Endothelial cell of umbilical vein (primary cell): ENCODE results near the gene IL22RA1. TPM values are rescaled to one million over a fixed set of nuclear protein-coding genes. Genes with fewer than 3 reads are reported as not detected.

Experiments used
- BruUV-seq: library from RNA; stranded (reverse); fragments of 400-500 nt; replicated peaks from 2 replicates; lab custom pipeline; 2021; lab: Mats Ljungman, UMichigan
- CTCF ChIA-PET: fragments of 300-600, 350-600 bp; sonication (Branson Sonifier 250); formaldehyde crosslinking; loops from one replicate; lab custom pipeline; 2021; ENCODE audit warnings: antibody characterized with exemption, inconsistent platforms; lab: Charles Lee
- POLR2A ChIA-PET: fragments of 300-600, 350-600 bp; sonication (Branson Sonifier 250); formaldehyde crosslinking; loops from one replicate; lab custom pipeline; 2021; ENCODE audit warnings: antibody characterized with exemption, inconsistent platforms; lab: Charles Lee
- DNase-seq: peaks from one replicate; pipeline ENCODE4 v3.0.0-alpha.2; 2011; ENCODE audit warnings: low read depth, low spot score
- FAIRE-seq: peaks from 2 replicates; lab custom pipeline; 2011; peaks lifted over from hg19 to GRCh38; lab: Jason Lieb, UNC
- H2AFZ ChIP-seq: 2 replicates; pipeline ENCODE4 v1.6.0; 2012; ENCODE audit warnings: low read depth, low read length, control low read depth, inconsistent platforms
- H3K27ac ChIP-seq: 2 replicates; pipeline ENCODE4 v1.5.1; 2011; ENCODE audit warnings: low read depth, mild to moderate bottlenecking, control low read depth, low read length, moderate library complexity; ENCODE audit not compliant: insufficient read depth
- H3K27me3 ChIP-seq, 2 experiments: 2 replicates each; pipeline versions ENCODE4 v1.6.0 to v1.6.1; 2011; ENCODE audit warnings: low read length in 2 of 2, mixed read lengths in 1 of 2; ENCODE audit not compliant: control insufficient read depth in 2 of 2, insufficient read depth in 2 of 2
- H3K36me3 ChIP-seq, 2 experiments: 2 replicates in 1 of 2; 3 replicates in 1 of 2; pipeline ENCODE4 v1.5.1; 2011; ENCODE audit warnings: low read length in 2 of 2, mild to moderate bottlenecking in 1 of 2, moderate library complexity in 1 of 2; ENCODE audit not compliant: control insufficient read depth in 2 of 2, insufficient read depth in 2 of 2; ENCODE audit errors: extremely low read depth in 1 of 2
- H3K4me1 ChIP-seq: 3 replicates; pipeline ENCODE4 v1.5.1; 2011; ENCODE audit warnings: mild to moderate bottlenecking, low read length; ENCODE audit not compliant: control insufficient read depth, insufficient read depth; ENCODE audit errors: extremely low read depth
- H3K4me2 ChIP-seq: 2 replicates; pipeline ENCODE4 v1.6.1; 2011; ENCODE audit warnings: low read length, control low read depth, mixed read lengths; ENCODE audit not compliant: insufficient read depth
- H3K4me3 ChIP-seq, 3 experiments: fragments of 200-600 bp in 1 of 3; sonication (generic), shearing (Covaris generic) in 1 of 3; replicated peaks in 1 of 3; 2 replicates each; pipeline ENCODE4 v1.5.1; 2011 to 2016; ENCODE audit warnings: control low read depth in 3 of 3, low read length in 3 of 3, mild to moderate bottlenecking in 2 of 3, inconsistent platforms in 1 of 3, low read depth in 1 of 3, moderate library complexity in 1 of 3; ENCODE audit not compliant: insufficient read depth in 1 of 3
- H3K79me2 ChIP-seq: 2 replicates; pipeline ENCODE4 v1.6.0; 2012; ENCODE audit warnings: low read length, inconsistent platforms; ENCODE audit not compliant: control insufficient read depth, insufficient read depth
- H3K9ac ChIP-seq: replicated peaks from 2 replicates; pipeline ENCODE3; 2011; ENCODE audit warnings: low read length, control low read depth; ENCODE audit not compliant: insufficient read depth; ENCODE audit errors: extremely low read depth
- H3K9me1 ChIP-seq: replicated peaks from 3 replicates; pipeline ENCODE4 v1.6.0; 2011; ENCODE audit warnings: mild to moderate bottlenecking, low read length; ENCODE audit not compliant: control insufficient read depth, insufficient read depth; ENCODE audit errors: extremely low read depth
- H3K9me3 ChIP-seq: replicated peaks from 2 replicates; pipeline ENCODE4 v1.5.1; 2012; ENCODE audit warnings: low read length, inconsistent platforms; ENCODE audit not compliant: control insufficient read depth, insufficient read depth
- H4K20me1 ChIP-seq: replicated peaks from 2 replicates; pipeline ENCODE3; 2011; ENCODE audit warnings: mild to moderate bottlenecking, low read length; ENCODE audit not compliant: control insufficient read depth, insufficient read depth; ENCODE audit errors: extremely low read depth
- EZH2 ChIP-seq: IDR thresholded peaks from 2 replicates; pipeline ENCODE4 v1.6.1; 2012; ENCODE audit warnings: borderline replicate concordance, low read depth, mild to moderate bottlenecking, moderate library complexity, low read length, inconsistent platforms; ENCODE audit not compliant: severe bottlenecking
- FOS ChIP-seq: IDR thresholded peaks from 2 replicates; pipeline ENCODE4 v1.6.1; 2011; ENCODE audit warnings: mild to moderate bottlenecking, low read length, moderate library complexity, borderline replicate concordance; ENCODE audit not compliant: insufficient read depth
- GATA2 ChIP-seq: IDR thresholded peaks from 2 replicates; pipeline ENCODE4 v1.7.0; 2011; ENCODE audit warnings: low read depth, mild to moderate bottlenecking, moderate library complexity, mixed read lengths, low read length; ENCODE audit not compliant: insufficient read length, insufficient read depth
- JUN ChIP-seq: IDR thresholded peaks from 2 replicates; pipeline ENCODE4 v1.6.1; 2011; ENCODE audit warnings: borderline replicate concordance, low read depth; ENCODE audit not compliant: insufficient read length, insufficient read depth
- MYC ChIP-seq: IDR thresholded peaks from one replicate; pipeline ENCODE4 v1.6.1; 2011; ENCODE audit warnings: mild to moderate bottlenecking, low read depth, low read length
- POLR2A ChIP-seq: IDR thresholded peaks from 2 replicates; pipeline ENCODE4 v1.6.1; 2012; ENCODE audit warnings: low read depth, mild to moderate bottlenecking, control low read depth, low read length
- POLR2AphosphoS5 ChIP-seq: IDR thresholded peaks from 2 replicates; pipeline ENCODE4 v1.6.1; 2012; ENCODE audit warnings: low read depth, mild to moderate bottlenecking, control low read depth, low read length, moderate library complexity; ENCODE audit not compliant: insufficient read depth
- dilution Hi-C: fragments of 300-500 bp; cut with MboI; formaldehyde crosslinking; loops from one replicate; pipeline ENCODE4 v1.15.0; 2019; ENCODE audit warnings: low sequenced_read_pairs; ENCODE audit not compliant: extremely low pct_ligation_motif_present
- intact Hi-C: fragments of 100-400 bp; cut with micrococcal nuclease; formaldehyde crosslinking; loops from one replicate; pipeline ENCODE4 v1.10.0; 2022
- polyA plus RNA-seq, 4 experiments: library from polyadenylated mRNA; depleted of rRNA in 3 of 4; stranded (reverse) in 3 of 4; unstranded in 1 of 4; fragments of >200 nt; gene quantifications; 2 replicates each; pipeline versions ENCODE4 v1.2.1 to v1.2.3, GENCODE V29; 2011 to 2012; ENCODE audit warnings: missing spikeins in 1 of 4
- total RNA-seq: library from RNA; stranded (reverse); gene quantifications from 2 replicates; pipeline ENCODE4 v1.2.3, GENCODE V29; 2021
- TF ChIP-seq, protein P1 (sequence below), 2 donors: IDR thresholded peaks; 1 replicate in 1 of 2; 2 replicates in 1 of 2; pipeline ENCODE4 v1.5.1; 2011; ENCODE audit warnings: low read length in 2 of 2, mild to moderate bottlenecking in 2 of 2, moderate library complexity in 2 of 2, control low read depth in 1 of 2, inconsistent platforms in 1 of 2, low read depth in 1 of 2; ENCODE audit not compliant: insufficient read depth in 1 of 2; ENCODE audit errors: extremely low read depth in 1 of 2
- TF ChIP-seq, protein P2 (sequence below): IDR thresholded peaks from 2 replicates; pipeline ENCODE4 v1.6.1; 2011; ENCODE audit not compliant: insufficient read depth, insufficient read length

IL22RA1 gene
- total and polyA plus RNA-seq, 2 donors (not counting 3 experiments of a cell fraction or from before 2014, with no cell fraction given) = not detected

DNA sequence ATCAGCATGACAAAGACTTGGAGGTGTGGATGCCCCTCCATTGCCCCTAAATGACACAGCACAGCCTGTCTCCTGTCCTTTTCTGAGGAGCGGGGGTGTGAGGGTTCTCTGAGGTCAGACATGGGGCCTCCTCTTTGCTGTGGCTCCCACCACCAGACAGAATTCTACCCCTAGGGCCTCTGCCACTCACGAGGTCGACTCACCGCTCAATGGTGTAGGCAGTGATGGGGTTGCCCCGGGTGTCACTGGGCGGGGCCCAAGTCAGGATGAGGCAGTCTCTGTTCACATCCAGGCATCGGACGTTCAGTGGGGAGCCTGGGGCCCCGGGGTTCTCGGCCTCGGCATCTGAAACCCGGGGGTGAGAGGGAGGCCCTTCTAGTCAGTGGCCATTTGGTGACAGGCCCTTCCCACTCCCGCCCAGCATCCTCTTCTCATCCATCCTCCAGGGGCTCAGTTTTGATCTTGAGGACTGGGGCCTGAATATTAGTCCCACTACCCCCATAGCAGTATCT lies 50.9 kb downstream of the IL22RA1 start:
- Histone ChIP-seq H4K20me1 (no peaks in the 10 kb centered on the region), H3K36me3 (no peaks in the 10 kb centered on the region), H3K4me3 (no peak overlapping the region), H3K9me1 (no peaks in the 10 kb centered on the region), H2AFZ (no peak overlapping the region), H3K4me2 (no peak overlapping the region), H3K4me1 (no peaks in the 10 kb centered on the region), H3K27me3 (no peaks in the 10 kb centered on the region), H3K27ac (no peak overlapping the region), H3K79me2 (no peaks in the 10 kb centered on the region), H3K9ac (no peak overlapping the region), H3K9me3 (no peaks in the 10 kb centered on the region)
- dilution Hi-C loops = no loop called here
- intact Hi-C loops = no loop called here
- TF ChIP-seq, protein P1, sequence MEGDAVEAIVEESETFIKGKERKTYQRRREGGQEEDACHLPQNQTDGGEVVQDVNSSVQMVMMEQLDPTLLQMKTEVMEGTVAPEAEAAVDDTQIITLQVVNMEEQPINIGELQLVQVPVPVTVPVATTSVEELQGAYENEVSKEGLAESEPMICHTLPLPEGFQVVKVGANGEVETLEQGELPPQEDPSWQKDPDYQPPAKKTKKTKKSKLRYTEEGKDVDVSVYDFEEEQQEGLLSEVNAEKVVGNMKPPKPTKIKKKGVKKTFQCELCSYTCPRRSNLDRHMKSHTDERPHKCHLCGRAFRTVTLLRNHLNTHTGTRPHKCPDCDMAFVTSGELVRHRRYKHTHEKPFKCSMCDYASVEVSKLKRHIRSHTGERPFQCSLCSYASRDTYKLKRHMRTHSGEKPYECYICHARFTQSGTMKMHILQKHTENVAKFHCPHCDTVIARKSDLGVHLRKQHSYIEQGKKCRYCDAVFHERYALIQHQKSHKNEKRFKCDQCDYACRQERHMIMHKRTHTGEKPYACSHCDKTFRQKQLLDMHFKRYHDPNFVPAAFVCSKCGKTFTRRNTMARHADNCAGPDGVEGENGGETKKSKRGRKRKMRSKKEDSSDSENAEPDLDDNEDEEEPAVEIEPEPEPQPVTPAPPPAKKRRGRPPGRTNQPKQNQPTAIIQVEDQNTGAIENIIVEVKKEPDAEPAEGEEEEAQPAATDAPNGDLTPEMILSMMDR (IDR thresholded peaks at IDR 0.05; ENCODE audit: extremely low read depth in 1 of 2, insufficient read depth in 1 of 2, low read depth in 1 of 2, low read length in 2 of 2) = no peak
- TF ChIP-seq, protein P2, sequence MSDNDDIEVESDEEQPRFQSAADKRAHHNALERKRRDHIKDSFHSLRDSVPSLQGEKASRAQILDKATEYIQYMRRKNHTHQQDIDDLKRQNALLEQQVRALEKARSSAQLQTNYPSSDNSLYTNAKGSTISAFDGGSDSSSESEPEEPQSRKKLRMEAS = no peak
- no peak for TF ChIP-seq MYC
- TF ChIP-seq POLR2AphosphoS5 = no peak
- TF ChIP-seq JUN = no peak
- no peak for TF ChIP-seq FOS
- TF ChIP-seq GATA2 = no peak
- TF ChIP-seq POLR2A = no peak
- TF ChIP-seq EZH2 = no peak
- CTCF ChIA-PET = interaction anchor here (1.1 kb wide), 1 partner anchor 26 kb away, joined by 3 read pairs; no protein-coding TSS in a partner anchor
- POLR2A ChIA-PET = no interaction called here
- no peak for FAIRE-seq
- no peak for DNase-seq
- no TSS peak for BruUV-seq
